Hepatocyte (in vitro differentiated cells): Measurements from ENCODE around the gene ALPK3. TPM values are rescaled to one million over a fixed set of nuclear protein-coding genes. Genes with fewer than 3 reads are reported as not detected.

Source experiments
- DNase-seq: peaks from one replicate; pipeline ENCODE4 v3.0.0-alpha.2; 2016; ENCODE audit warnings: low spot score
- H2AFZ ChIP-seq: fragments of 200-600 bp; sonication (generic); 2 replicates; pipeline ENCODE4 v1.6.0; 2016; ENCODE audit warnings: antibody characterized with exemption, mild to moderate bottlenecking
- H3K27ac ChIP-seq: fragments of 200-600 bp; sonication (generic); 2 replicates; pipeline ENCODE4 v1.5.1; 2016; ENCODE audit warnings: mild to moderate bottlenecking
- H3K27me3 ChIP-seq: fragments of 200-600 bp; sonication (generic); 2 replicates; pipeline ENCODE4 v1.6.1; 2016
- H3K36me3 ChIP-seq: fragments of 200-600 bp; sonication (generic); replicated peaks from 2 replicates; pipeline ENCODE4 v1.5.1; 2016; ENCODE audit warnings: low read depth; ENCODE audit not compliant: insufficient read depth
- H3K4me1 ChIP-seq: fragments of 200-600 bp; sonication (generic); 2 replicates; pipeline ENCODE4 v1.5.1; 2016; ENCODE audit warnings: mild to moderate bottlenecking, moderate library complexity; ENCODE audit not compliant: insufficient read depth
- H3K4me2 ChIP-seq: fragments of 200-600 bp; sonication (generic); 2 replicates; pipeline ENCODE4 v1.6.0; 2016
- H3K4me3 ChIP-seq: fragments of 200-600 bp; sonication (generic); 2 replicates; pipeline ENCODE4 v1.5.1; 2016; ENCODE audit warnings: mild to moderate bottlenecking
- H3K79me2 ChIP-seq: fragments of 200-600 bp; sonication (generic); 2 replicates; pipeline ENCODE4 v1.6.0; 2017; ENCODE audit warnings: mild to moderate bottlenecking
- H3K9me2 ChIP-seq: fragments of 200-600 bp; sonication (generic); replicated peaks from 2 replicates; pipeline ENCODE4 v1.6.0; 2017; ENCODE audit warnings: mild to moderate bottlenecking; ENCODE audit not compliant: insufficient read depth
- H3K9me3 ChIP-seq: fragments of 200-600 bp; sonication (generic); 2 replicates; pipeline ENCODE4 v1.5.1; 2016; ENCODE audit warnings: low read depth, mild to moderate bottlenecking
- H4K20me1 ChIP-seq: fragments of 200-600 bp; sonication (generic); 2 replicates; pipeline ENCODE4 v1.6.0; 2016; ENCODE audit warnings: mild to moderate bottlenecking; ENCODE audit not compliant: insufficient read depth, poor library complexity, severe bottlenecking
- EZH2 ChIP-seq: fragments of 200-600 bp; sonication (generic); IDR thresholded peaks from 2 replicates; pipeline ENCODE4 v1.6.1; 2016; ENCODE audit warnings: antibody characterized with exemption, mild to moderate bottlenecking, borderline replicate concordance
- EZH2phosphoT487 ChIP-seq: fragments of 200-600 bp; sonication (generic); IDR thresholded peaks from one replicate; pipeline ENCODE4 v1.6.1; 2018; ENCODE audit warnings: antibody characterized with exemption, mild to moderate bottlenecking, low read depth, moderate library complexity; ENCODE audit not compliant: unreplicated experiment, severe bottlenecking
- WGBS: methylation state at CpG from one replicate; pipeline ENCODE4 v1.1.6; 2016; ENCODE audit warnings: low lambda C conversion rate; ENCODE audit errors: missing lambda C conversion rate; 5-methylcytosine and 5-hydroxymethylcytosine counted together
- polyA plus RNA-seq: library from polyadenylated mRNA; unstranded; fragments of >200 nt; fragmentation: Nextera tagmentation; extraction: Ambion mirVana; gene quantifications from 2 replicates; pipeline ENCODE4 v1.2.1, GENCODE V29; 2016
- total RNA-seq: library from RNA; depleted of rRNA; stranded (reverse); fragments of >200 nt; gene quantifications from 2 replicates; pipeline ENCODE4 v1.2.3, GENCODE V29; 2014
- TF ChIP-seq, protein P1 (sequence below): fragments of 200-600 bp; sonication (generic); IDR thresholded peaks from 2 replicates; pipeline ENCODE4 v1.5.1; 2016; ENCODE audit warnings: antibody characterized with exemption, mild to moderate bottlenecking; ENCODE audit not compliant: poor library complexity

Gene ALPK3
- total and polyA plus RNA-seq, 2 experiments from 2014 or later, result 7.1 to 25.3 TPM

DNA sequence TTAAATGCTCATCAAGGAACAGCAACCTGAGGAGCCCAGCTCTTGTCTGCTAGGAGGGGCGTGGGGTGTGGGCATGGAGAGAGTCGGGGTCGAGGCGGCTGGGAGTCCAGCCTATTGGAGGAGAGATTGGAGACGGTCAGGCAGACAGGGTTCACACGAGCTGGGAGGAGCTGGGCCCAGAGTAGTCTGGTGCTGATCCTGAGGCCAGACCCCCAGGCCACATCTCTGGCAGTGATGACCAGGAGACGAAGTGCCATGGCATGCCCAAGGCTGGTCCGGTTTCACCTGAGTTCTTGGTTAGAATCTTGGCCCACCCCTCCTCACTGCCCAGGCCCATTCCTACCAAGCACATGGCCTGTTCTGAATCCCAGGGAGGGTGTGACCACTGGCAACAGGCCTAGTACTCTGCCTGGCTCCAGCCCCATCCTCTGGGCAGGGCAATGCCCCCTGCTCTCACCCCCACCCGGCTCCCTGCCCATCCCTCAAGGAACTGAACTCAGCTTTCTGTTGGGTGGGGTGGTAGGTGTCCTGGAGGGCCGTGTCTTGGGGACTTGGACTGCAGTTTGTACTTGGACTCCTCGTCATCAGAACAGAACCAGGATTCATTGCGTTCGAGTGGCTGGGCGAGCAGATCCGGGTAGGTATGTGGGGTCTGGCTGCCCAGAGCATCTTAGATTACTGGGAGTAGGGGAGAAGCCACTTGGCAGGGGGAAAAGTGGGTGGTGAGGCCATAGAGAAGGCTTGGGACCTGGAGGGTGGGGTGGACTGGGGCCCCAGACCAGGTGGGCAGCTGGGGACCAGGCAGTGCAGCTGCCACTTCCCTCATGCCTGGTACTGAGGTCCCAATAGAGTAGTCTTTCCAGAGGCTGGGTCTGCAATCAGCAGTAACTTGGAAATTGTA, 88.1 kb downstream of the ALPK3 start:
- Histone ChIP-seq H2AFZ (no peak overlapping the region), H3K4me3 (no peak overlapping the region), H3K27ac (no peak overlapping the region), H3K4me1 (peaks cover 9% of the 10 kb centered on the region), H3K27me3 (no peaks in the 10 kb centered on the region), H4K20me1 (no peaks in the 10 kb centered on the region), H3K36me3 (no peaks in the 10 kb centered on the region), H3K9me2 (no peaks in the 10 kb centered on the region), H3K9me3 (no peaks in the 10 kb centered on the region), H3K79me2 (no peaks in the 10 kb centered on the region), H3K4me2 (no peak overlapping the region)
- TF ChIP-seq, protein P1, sequence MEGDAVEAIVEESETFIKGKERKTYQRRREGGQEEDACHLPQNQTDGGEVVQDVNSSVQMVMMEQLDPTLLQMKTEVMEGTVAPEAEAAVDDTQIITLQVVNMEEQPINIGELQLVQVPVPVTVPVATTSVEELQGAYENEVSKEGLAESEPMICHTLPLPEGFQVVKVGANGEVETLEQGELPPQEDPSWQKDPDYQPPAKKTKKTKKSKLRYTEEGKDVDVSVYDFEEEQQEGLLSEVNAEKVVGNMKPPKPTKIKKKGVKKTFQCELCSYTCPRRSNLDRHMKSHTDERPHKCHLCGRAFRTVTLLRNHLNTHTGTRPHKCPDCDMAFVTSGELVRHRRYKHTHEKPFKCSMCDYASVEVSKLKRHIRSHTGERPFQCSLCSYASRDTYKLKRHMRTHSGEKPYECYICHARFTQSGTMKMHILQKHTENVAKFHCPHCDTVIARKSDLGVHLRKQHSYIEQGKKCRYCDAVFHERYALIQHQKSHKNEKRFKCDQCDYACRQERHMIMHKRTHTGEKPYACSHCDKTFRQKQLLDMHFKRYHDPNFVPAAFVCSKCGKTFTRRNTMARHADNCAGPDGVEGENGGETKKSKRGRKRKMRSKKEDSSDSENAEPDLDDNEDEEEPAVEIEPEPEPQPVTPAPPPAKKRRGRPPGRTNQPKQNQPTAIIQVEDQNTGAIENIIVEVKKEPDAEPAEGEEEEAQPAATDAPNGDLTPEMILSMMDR, result no peak
- TF ChIP-seq EZH2phosphoT487 (no peak), EZH2 (no peak)
- DNase-seq, result no peak
- WGBS, result 90% methylated on average over 15 of the region's 15 CpGs

DNA sequence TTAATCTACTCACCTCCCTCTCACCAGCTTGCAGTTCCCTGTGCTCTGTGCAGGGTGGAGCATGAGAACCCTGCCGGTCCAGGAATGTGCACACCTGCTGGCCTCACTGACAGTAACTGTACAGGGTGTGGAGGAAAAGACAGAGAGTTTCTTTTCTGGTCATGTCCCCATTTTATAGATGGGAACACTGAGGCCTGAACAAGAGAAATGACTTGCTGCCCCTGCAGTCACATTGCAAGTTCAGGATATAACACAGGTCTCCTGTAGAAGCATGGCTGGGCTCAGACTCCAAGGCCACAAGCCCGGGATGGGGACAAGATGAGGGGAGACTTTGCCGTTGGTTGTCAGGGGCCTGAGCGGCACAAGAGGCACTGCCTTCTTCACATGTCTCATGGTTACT, 90.6 kb downstream of the ALPK3 start:
- peaks cover 26% of the 10 kb centered on the region for H3K4me1 ChIP-seq
- H3K27ac ChIP-seq, result no peak overlapping the region
- no peaks in the 10 kb centered on the region for H3K79me2 ChIP-seq
- H3K4me3 ChIP-seq, result no peak overlapping the region
- no peak overlapping the region for H3K4me2 ChIP-seq
- no peaks in the 10 kb centered on the region for H3K9me3 ChIP-seq
- H3K27me3 ChIP-seq, result no peaks in the 10 kb centered on the region
- no peak overlapping the region for H2AFZ ChIP-seq
- no peaks in the 10 kb centered on the region for H3K9me2 ChIP-seq
- WGBS, result 81% methylated on average over 4 of the region's 4 CpGs
- DNase-seq, result no peak
- no peak for TF ChIP-seq EZH2phosphoT487
- no peak for TF ChIP-seq EZH2
- TF ChIP-seq, protein P1, result no peak
- H4K20me1 ChIP-seq, result no peaks in the 10 kb centered on the region
- no peaks in the 10 kb centered on the region for H3K36me3 ChIP-seq

DNA sequence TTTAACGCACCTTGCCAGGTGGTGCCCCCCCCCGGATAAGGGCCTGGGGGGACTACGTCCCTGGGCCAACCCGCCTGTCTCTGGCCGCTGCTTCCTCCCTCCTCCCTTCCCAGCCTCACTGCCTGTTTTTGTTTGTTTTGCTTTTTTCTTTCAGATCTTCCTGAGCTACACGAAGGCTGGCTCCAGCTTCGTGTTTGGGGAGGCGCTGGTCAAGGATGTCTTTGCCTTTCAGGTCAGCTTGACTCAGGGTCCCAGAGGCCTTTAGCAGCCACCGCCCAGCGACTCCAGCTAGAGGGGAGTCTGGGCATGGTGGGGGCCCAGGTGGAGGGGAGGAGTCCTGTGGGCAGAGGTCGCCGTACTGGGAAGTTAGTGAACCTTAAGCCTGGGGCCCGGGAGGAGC, 91.4 kb downstream of the ALPK3 start:
- TF ChIP-seq EZH2phosphoT487 (no peak), EZH2 (no peak)
- TF ChIP-seq, protein P1, result no peak
- 57% methylated on average over 12 of the region's 13 CpGs for WGBS

More for the DNA sequence above, 91.4 kb downstream of the ALPK3 start:
- no peak for DNase-seq
- no peak overlapping the region for H2AFZ ChIP-seq
- H3K27me3 ChIP-seq, result no peaks in the 10 kb centered on the region
- no peaks in the 10 kb centered on the region for H3K9me2 ChIP-seq
- no peaks in the 10 kb centered on the region for H3K9me3 ChIP-seq
- H3K4me1 ChIP-seq, result peaks cover 34% of the 10 kb centered on the region
- no peak overlapping the region for H3K4me3 ChIP-seq
- H4K20me1 ChIP-seq, result no peaks in the 10 kb centered on the region
- H3K79me2 ChIP-seq, result no peaks in the 10 kb centered on the region
- peak overlapping the region; percentile 70 for H3K27ac ChIP-seq
- no peaks in the 10 kb centered on the region for H3K36me3 ChIP-seq
- H3K4me2 ChIP-seq, result peak overlapping the region; percentile 21
